Erythroblast (primary cell): ENCODE results near the gene IL1RAPL1.

Source experiments
- GATA1 ChIP-seq: IDR thresholded peaks from 2 replicates; pipeline ENCODE4 v1.6.1; 2011; ENCODE audit warnings: low read depth, mild to moderate bottlenecking, control low read depth, low read length, moderate library complexity
- POLR2A ChIP-seq: IDR thresholded peaks from 2 replicates; pipeline ENCODE4 v1.6.1; 2011; ENCODE audit warnings: mild to moderate bottlenecking, low read length

- TF ChIP-seq GATA1, result no peak
- no peak for TF ChIP-seq POLR2A
Observed at GRCh38 chrX:29876733-29877132, 1289.5 kb downstream of the IL1RAPL1 start.
